Vagina (tissue), 2 donors: ENCODE results near the gene LMBR1L.

ENCODE experiments used
- CTCF ChIP-seq, 3 experiments: fragments of 450-650 bp in 2 of 3; fragments of 200-600 bp in 1 of 3; sonication (generic) in 1 of 3; IDR thresholded peaks; one replicate each; pipeline ENCODE4 v1.5.1; 2017 to 2019; ENCODE audit warnings: antibody characterized with exemption in 3 of 3, mild to moderate bottlenecking in 2 of 3, moderate library complexity in 2 of 3
- POLR2A ChIP-seq, 2 donors: fragments of 450-650 bp; IDR thresholded peaks; one replicate each; pipeline ENCODE4 v1.6.1; 2017; ENCODE audit warnings: antibody characterized with exemption in 2 of 2, mild to moderate bottlenecking in 2 of 2, moderate library complexity in 2 of 2
- POLR2AphosphoS5 ChIP-seq, 2 donors: sonication (generic); formaldehyde crosslinking; IDR thresholded peaks; one replicate each; pipeline ENCODE4 v1.9.0; 2017; ENCODE audit warnings: antibody characterized with exemption in 2 of 2, mild to moderate bottlenecking in 2 of 2, low read depth in 1 of 2; ENCODE audit not compliant: insufficient read depth in 1 of 2

GRCh38 chr12:49057888-49058287, 52.8 kb downstream of the LMBR1L start:
- no peak for TF ChIP-seq CTCF (IDR thresholded peaks at IDR 0.05)
- no peak for TF ChIP-seq POLR2A (IDR thresholded peaks at IDR 0.05)
- TF ChIP-seq POLR2AphosphoS5 (IDR thresholded peaks at IDR 0.05; ENCODE audit: insufficient read depth in 1 of 2, low read depth in 1 of 2) = no peak
